Measurements from ENCODE around the gene WNT9A.

DNA sequence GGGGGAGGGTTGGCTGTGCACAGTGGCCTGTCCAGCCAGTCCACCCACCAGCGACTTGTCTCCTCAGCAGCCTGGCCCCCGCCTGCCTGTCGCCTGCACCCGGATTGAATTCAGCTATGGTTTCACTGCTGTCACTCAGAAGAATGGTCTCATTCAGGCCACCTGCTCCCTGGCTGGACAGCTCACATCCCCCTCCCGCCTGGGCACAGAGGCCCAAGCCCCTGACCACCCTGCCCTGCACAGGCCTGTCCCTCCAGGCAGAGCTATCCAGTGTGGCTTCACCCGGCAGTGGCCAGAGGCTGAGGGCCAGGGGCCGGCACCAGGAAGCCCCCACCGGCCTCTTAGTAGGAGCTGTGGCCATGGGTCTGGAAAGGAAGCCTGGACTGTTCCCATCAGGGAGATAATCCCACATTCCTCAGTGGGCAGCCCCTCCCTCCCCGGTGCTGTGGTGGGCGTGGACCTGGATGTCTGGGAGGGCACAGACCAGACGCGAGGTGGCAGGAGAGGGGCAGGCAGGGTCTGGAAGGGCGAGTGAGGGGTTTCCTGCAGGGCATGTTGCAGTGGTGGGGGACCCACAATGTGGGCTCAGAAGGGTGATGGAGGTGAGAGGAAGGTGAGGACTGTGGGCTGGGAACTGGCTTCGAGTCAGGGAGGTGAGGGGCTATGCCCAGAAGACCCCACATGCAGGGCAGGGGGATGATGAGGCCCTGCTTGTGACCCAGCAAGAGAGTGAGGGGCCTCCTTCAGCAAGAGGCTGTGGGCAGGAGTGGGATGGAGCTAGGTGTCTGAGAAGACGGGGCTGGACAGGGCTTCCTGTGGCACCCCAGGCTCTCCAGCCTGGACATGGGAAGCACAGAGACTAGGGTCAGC lies 30.4 kb downstream of the WNT9A start:
- TF ChIP-seq SMC3 (conservative IDR thresholded peaks at IDR 0.05; ENCODE audit: poor library complexity), result no peak
- no peak for TF ChIP-seq MXI1 (conservative IDR thresholded peaks at IDR 0.05; ENCODE audit: poor library complexity, severe bottlenecking)
- no peak for TF ChIP-seq CTCF (IDR thresholded peaks at IDR 0.05; ENCODE audit: poor library complexity, severe bottlenecking)
- TF ChIP-seq EZH2 (IDR thresholded peaks at IDR 0.05; ENCODE audit: borderline replicate concordance, insufficient read depth, low read length, poor library complexity, severe bottlenecking), result no peak
- TF ChIP-seq RAD21 (conservative IDR thresholded peaks at IDR 0.05), result no peak
- TF ChIP-seq TAF1 (IDR thresholded peaks at IDR 0.05; ENCODE audit: low read depth), result no peak
- TF ChIP-seq EP300 (conservative IDR thresholded peaks at IDR 0.05; ENCODE audit: poor library complexity, severe bottlenecking), result no peak
- TF ChIP-seq POLR2AphosphoS5 (IDR thresholded peaks at IDR 0.05), result no peak
- TF ChIP-seq REST (IDR thresholded peaks at IDR 0.05; ENCODE audit: borderline replicate concordance), result no peak

Data from neural cell (in vitro differentiated cells).